ENCODE data around the gene MACROD2.

MACROD2 gene

GRCh38 chr20:14521016-14521415 is 525.7 kb downstream of the MACROD2 start:
- DNase-seq (ENCODE audit: extremely low read depth, insufficient read length), result no peak
- no peak overlapping the region for H3K4me3 ChIP-seq (replicated peaks; ENCODE audit: low read depth, low read length)
- TF ChIP-seq CTCF (IDR thresholded peaks at IDR 0.05; ENCODE audit: insufficient read depth, low read length, poor library complexity, severe bottlenecking), result no peak
- no peaks in the 10 kb centered on the region for H3K27me3 ChIP-seq (replicated peaks; ENCODE audit: control insufficient read depth, insufficient read depth, low read length)
- no peaks in the 10 kb centered on the region for H3K36me3 ChIP-seq (ENCODE audit: control insufficient read depth, insufficient read depth, low read length)

DNA sequence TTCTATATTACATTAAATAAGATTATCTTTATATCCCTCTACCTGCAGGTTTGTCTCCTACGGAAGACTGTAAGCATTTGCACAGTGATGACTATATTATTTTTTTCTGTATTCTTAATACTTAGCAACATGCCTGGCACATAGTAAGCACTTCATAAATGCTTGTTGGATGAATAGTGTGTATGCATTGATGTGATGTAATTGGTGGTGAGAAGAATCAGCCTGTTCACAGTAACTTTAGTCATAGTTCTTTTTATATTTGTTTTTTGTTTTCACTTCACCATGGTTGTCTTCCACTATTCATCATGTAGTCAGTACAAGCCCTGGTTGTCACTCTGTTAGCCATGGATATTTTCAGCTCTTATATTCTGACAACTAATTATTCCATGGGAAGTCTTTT is 526.1 kb downstream of the MACROD2 start:
- Histone ChIP-seq H3K36me3 (ENCODE audit: control insufficient read depth, insufficient read depth, low read length) (no peaks in the 10 kb centered on the region), H3K27me3 (replicated peaks; ENCODE audit: control insufficient read depth, insufficient read depth, low read length) (no peaks in the 10 kb centered on the region), H3K4me3 (replicated peaks; ENCODE audit: low read depth, low read length) (no peak overlapping the region)
- TF ChIP-seq CTCF (IDR thresholded peaks at IDR 0.05; ENCODE audit: insufficient read depth, low read length, poor library complexity, severe bottlenecking), result no peak
- no peak for DNase-seq (ENCODE audit: extremely low read depth, insufficient read length)

GRCh38 chr20:14522595-14522994 is 527.3 kb downstream of the MACROD2 start:
- Histone ChIP-seq H3K27me3 (replicated peaks; ENCODE audit: control insufficient read depth, insufficient read depth, low read length) (no peaks in the 10 kb centered on the region), H3K4me3 (replicated peaks; ENCODE audit: low read depth, low read length) (no peak overlapping the region), H3K36me3 (ENCODE audit: control insufficient read depth, insufficient read depth, low read length) (no peaks in the 10 kb centered on the region)
- DNase-seq (ENCODE audit: extremely low read depth, insufficient read length), result no peak
- TF ChIP-seq CTCF (IDR thresholded peaks at IDR 0.05; ENCODE audit: insufficient read depth, low read length, poor library complexity, severe bottlenecking), result no peak

DNA sequence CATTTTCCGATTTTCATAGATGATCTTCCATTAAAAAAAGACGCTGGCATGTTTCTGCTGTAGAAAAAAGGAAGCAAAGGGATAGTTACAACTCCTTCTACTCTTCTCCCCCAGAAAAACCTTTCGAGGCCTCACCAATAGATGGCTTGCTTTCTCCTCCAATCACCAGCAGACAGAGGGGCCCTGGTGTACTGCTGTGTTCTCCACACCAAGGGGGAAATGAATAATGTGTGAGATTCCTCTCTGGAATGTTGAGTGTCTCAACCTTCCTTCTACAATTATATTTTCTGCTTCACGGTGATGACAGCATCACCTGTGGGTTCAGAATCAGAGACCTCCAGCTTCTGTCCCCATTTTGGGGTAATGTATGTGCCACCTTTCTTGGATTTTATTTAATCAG is 527.8 kb downstream of the MACROD2 start:
- H3K36me3 ChIP-seq (ENCODE audit: control insufficient read depth, insufficient read depth, low read length), result no peaks in the 10 kb centered on the region
- TF ChIP-seq CTCF (IDR thresholded peaks at IDR 0.05; ENCODE audit: insufficient read depth, low read length, poor library complexity, severe bottlenecking), result no peak
- H3K27me3 ChIP-seq (replicated peaks; ENCODE audit: control insufficient read depth, insufficient read depth, low read length), result no peaks in the 10 kb centered on the region
- no peak overlapping the region for H3K4me3 ChIP-seq (replicated peaks; ENCODE audit: low read depth, low read length)
- no peak for DNase-seq (ENCODE audit: extremely low read depth, insufficient read length)

DNA sequence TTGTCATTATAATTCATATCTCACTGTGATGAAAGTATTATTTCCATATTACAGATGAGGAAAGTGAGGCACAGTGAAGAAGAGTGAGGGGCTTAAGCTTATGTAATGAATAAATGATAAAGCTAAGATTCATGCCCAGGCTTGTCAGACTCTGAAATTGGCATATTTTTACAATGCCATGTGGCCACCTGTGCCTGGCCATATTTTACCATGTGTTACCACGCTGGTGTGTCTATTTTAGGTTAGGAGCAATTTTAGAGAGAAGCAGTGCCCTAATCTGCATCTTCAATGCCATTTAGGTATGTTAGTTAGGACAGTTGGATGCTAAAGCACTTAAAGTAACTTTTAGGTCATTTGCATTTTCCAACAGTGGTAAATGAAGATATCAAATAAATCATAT is 530.1 kb downstream of the MACROD2 start:
- Histone ChIP-seq H3K4me3 (replicated peaks; ENCODE audit: low read depth, low read length) (no peak overlapping the region), H3K27me3 (replicated peaks; ENCODE audit: control insufficient read depth, insufficient read depth, low read length) (no peaks in the 10 kb centered on the region), H3K36me3 (ENCODE audit: control insufficient read depth, insufficient read depth, low read length) (no peaks in the 10 kb centered on the region)
- TF ChIP-seq CTCF (IDR thresholded peaks at IDR 0.05; ENCODE audit: insufficient read depth, low read length, poor library complexity, severe bottlenecking), result no peak
- DNase-seq (ENCODE audit: extremely low read depth, insufficient read length), result no peak

- no peak overlapping the region for H3K4me3 ChIP-seq (replicated peaks; ENCODE audit: low read depth, low read length)
- H3K36me3 ChIP-seq (ENCODE audit: control insufficient read depth, insufficient read depth, low read length), result no peaks in the 10 kb centered on the region
- no peaks in the 10 kb centered on the region for H3K27me3 ChIP-seq (replicated peaks; ENCODE audit: control insufficient read depth, insufficient read depth, low read length)
- no peak for TF ChIP-seq CTCF (IDR thresholded peaks at IDR 0.05; ENCODE audit: insufficient read depth, low read length, poor library complexity, severe bottlenecking)
- no peak for DNase-seq (ENCODE audit: extremely low read depth, insufficient read length)
Observed at GRCh38 chr20:14526891-14527290, 531.6 kb downstream of the MACROD2 start.

Data from GM06990 (cell line).